NCI-H1105 (cell line): Measurements from ENCODE around the gene AFAP1.

Experiments
- DNase-seq: peaks from one replicate; lab custom pipeline; 2025; lab: John Stamatoyannopoulos, UW

AFAP1 gene

DNA sequence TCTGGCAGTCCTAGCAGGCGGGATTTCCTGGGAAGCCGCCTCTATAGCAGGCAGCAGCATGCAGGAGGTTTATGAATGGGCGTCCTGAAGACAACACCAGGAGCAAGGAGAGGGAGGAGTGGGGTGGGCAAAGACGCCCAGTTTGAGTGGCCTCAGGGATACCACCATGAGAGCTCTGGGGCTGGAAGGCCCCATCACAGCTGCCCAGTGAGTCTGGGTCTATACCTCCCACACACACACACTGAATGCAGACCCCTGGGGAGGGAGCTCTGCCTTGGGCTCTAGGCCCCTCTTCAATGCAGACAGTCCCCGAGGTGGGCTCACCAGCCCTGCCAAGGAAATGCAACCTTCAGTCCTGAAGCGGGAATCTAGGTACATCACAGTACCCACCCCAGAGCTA, 98.6 kb downstream of the AFAP1 start:
- DNase-seq, result no peak

DNA sequence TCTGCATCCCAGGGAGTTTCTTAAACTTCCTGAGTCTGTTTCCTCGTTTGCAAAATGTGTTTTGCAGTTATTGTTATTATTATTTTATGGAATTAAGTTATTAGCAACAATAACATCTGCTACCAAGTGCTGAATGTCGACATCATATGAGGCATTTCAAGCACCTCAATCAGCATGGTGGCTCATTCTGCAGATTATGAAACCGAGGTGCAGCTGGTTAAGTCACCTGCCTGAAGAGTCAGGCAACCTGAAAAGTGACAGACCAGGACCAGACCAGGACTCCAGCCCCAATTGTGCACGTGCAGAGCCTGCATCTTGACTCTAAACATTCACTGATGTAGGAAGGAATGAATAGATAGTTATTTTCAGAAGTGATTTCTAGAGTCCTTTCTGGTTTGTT, 99.8 kb downstream of the AFAP1 start:
- no peak for DNase-seq

GRCh38 chr4:7838136-7838782, 101.4 kb downstream of the AFAP1 start:
- DNase-seq, result no peak

DNA sequence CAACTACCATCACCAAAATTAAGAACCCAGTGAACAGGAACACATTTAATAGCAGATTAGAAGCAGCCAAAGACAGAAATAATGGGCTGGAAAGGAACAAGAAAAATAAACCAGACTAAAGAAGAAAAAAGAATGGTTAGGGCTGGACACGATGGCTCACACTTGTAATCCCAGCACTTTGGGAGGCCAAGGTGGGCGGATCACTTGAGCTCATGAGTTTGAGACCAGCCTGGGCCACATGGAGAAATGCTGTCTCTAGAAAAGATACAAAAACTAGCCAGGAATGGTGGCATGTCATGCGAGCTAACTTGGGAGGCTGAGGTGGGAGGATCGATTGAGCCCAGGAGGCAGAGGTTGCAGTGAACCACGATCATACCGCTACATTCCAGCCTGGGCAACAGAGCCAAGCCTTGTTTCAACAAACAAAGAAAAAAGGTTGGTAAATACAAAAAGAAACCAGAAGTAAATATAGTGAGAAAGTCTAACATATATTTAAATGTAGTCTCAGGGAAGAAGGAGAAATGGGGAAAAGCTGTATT, 102.0 kb downstream of the AFAP1 start:
- DNase-seq, result no peak

GRCh38 chr4:7831858-7832730, 107.6 kb downstream of the AFAP1 start:
- no peak for DNase-seq

- no peak for DNase-seq
These were observed 108.3 kb downstream of the AFAP1 start for GRCh38 chr4:7831330-7831729.

DNA sequence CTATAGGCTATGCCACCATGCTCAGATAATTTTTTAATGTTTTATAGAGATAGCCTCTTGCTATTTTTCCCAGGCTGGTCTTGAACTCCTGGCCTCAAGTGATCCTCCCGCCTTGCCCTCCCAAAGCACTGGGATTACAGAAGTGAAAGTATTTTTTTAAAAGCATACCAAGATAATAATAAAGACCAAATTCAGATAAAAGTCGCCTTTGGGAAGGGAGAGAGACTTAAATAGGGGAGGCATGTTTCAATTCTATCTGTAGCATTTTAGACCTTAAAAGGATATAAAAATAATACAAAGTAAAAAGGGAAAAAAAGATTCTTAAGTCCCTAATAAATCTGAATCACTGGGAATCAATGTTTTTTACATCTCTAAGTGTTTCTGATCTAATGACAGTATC, 108.9 kb downstream of the AFAP1 start:
- DNase-seq, result no peak

DNA sequence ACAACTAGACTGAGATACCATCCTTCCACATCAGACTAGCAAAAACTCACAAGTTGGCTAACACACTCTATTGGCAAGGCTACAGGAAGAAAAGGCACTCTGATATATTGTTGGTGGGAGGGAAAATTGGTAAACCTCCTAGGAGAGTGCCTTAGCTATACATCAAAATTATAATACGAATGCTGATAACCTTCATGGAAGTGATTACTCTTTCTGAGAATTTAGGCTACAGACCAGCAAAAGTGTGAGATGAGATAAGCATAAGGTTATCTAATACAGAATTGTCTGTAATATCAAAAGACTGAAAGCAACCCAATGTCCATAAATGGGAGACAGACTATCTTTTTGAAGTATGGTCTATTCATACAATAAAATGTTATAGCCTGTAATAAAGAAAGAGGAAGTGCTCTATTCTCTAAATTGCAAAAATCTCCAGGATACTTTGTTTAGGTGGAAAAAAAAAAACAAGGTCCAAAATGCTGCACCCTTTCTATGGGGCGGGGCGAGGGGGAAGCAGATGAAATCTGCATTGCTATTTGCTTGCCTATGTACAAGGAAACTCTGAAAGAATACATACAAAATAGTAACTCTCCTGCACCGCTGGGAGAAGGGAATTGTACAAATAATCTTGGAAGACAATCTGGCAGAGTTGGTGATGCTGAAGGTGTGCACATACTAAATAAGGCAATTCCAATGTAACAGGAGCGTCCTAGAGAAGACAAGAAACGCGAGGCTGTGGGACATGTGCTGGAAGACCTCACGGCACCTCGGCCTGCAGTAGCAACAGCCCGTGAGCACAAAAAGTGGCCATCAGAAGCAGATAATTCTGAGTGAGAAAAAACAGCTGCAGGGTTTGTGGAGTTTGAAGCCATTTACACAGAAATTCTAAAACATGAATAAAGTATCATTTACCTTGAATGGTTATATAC, 109.7 kb downstream of the AFAP1 start:
- no peak for DNase-seq

DNA sequence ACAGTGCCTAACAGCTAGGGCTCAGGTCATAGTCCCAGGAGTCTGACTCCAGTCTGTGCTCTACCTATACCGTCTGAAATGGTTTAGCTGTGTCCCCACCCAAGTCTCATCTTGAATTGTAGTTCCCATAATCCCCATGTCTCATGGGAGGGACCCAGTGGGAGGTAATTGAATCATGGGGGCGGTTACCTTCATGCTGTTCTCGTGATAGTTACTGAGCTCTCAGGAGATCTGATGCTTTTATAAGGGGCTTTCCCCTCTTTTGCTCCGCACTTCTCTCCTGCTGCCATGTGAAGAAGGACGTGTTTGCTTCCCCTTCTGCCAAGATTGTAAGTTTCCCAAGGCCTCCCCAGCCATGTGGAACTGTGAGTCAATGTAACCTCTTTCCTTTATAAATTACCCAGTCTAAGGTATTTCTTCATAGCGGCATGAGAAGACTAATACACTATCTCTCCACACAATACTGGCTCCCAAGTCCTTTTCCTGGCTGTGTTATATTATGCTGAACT, 110.8 kb downstream of the AFAP1 start:
- DNase-seq, result no peak

- DNase-seq, result no peak
These were observed 111.5 kb downstream of the AFAP1 start for GRCh38 chr4:7828011-7828720.

DNA sequence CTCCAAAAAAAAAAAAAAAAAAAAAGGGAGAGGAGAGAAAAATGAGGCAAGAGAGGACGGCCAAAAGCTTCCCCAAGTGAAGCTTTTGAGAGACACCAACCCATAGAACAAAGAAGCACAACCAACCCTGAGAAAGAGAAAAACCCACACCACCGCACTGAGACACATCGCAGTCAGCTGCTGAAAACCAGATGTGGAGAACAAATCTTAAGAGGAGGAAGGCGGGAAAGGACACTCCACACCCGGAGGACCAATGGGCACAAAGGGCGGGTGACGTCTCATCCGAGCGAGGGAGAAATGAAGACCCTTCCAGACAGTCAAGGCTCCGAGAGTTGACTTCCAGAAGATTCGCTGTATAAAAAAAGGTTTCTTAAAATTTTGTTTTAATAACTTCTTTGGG, 112.1 kb downstream of the AFAP1 start:
- no peak for DNase-seq

DNA sequence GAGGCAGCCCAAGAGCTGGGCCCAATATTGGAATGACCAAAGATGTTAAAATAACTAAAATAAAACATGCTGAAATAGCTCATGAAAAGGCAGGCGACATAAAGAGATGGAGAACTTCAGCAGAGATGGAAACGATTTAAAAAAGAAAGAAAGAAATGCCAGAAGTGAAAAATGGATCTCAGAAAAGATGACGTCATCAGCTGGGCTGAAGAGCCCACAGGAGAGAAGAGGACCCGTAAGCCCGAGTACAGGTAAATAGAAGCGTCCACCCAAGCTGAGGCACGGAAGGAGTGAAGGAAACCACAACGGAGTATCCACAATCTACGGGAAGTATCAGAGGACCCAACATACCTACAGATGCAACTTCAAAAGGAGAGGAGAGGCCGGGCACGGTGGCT, 112.8 kb downstream of the AFAP1 start:
- DNase-seq, result no peak

GRCh38 chr4:7826176-7826908, 113.3 kb downstream of the AFAP1 start:
- DNase-seq, result no peak

DNA sequence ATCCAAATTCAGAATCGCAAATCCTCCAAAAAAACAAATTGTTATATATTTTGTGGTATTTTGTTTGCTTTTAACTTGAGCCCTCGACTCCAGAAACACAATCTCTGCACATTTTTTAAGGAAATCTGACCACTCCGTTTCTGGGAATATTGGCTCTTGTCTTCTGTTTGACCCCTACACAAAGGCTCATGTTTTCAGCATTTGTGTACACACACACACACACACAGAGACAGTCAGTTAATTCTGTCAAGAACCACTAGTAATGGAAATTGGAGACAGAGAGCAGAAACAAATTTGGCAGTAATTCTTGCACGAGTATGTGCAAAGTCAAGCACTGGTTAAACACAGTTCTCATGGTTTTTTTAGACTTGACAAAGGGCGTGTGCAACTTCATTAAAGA, 115.4 kb downstream of the AFAP1 start:
- DNase-seq, result no peak

DNA sequence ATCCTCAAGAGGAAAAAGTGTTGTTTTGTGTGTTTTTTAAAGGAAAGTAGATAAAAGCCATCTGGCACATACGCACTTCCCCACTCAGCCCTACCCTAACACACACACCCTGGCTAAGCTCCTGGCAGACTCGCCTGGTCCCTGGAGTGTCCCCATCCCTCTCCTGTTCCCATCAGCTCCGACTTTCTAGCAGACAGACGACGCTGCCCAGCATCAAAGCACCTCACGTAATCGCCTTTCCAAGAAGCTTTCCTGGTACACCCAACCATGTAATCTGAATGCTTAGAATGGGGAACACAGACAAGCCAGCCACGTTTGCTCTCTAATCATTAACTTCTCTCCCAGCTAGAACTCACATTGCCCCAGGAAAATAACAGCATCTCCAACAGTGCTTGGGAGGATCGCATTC, 116.2 kb downstream of the AFAP1 start:
- DNase-seq, result no peak

DNA sequence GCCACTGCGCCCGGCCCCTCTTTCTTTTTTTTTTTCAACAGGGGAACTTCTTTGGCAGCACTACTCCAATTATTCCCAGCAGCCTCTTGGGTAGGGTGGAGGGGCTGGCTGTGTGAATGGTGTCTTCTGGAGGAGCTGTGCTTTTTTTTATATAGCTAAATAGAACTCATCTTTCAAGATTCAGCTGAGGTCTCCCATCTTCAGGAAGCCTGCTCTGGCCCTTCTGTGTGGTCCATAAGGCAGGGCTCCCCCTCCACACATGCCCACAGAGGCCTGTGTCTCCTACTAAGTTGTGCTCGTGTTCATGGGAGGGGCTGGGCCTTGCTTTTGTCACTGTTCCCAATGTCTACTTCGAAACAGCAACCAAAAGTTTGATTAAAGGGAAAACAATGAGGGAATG, 116.8 kb downstream of the AFAP1 start:
- no peak for DNase-seq

- DNase-seq, result no peak
These were observed 117.5 kb downstream of the AFAP1 start for GRCh38 chr4:7822137-7822505.

DNA sequence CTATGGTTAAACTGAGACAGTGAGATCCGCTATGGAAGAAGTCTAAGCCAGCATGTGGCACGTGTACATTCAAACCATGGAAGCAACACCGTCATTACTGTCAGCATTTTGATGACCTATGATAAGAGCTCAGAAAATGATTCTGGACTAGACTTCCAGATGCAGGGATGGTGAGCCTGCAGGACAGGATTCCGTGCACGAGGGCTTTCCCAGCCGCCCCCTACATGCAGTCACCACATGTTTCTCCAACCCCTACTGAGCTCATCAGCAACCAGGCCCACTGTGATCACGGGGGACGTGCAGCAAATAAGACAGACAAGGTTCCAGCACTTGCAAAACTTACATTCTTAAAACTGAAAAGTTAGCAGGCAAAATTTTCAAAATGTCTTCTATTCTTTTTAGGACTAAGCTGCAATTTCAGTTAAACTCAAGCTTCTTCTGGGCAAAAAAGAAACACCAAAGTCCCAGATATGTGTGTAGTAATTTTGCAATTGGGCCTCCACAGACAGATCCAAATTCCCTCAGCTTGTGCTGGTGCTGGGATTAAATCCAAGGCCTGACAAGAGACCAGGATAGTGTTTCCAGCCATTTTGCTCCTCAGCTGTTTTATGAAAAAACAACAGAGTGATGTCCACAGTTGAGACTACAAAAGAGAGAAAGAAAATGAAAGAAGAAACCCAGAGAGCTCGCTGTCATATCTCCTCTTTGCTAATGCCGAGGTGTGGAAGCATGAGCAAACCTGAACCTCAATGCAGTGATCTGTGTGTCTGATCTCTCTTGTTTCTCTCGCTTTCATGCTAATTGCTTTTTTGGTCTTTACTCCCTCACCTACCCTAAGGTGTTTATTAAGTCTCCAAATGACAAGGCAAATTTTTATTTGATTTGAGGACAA, 118.2 kb downstream of the AFAP1 start:
- DNase-seq, result no peak

DNA sequence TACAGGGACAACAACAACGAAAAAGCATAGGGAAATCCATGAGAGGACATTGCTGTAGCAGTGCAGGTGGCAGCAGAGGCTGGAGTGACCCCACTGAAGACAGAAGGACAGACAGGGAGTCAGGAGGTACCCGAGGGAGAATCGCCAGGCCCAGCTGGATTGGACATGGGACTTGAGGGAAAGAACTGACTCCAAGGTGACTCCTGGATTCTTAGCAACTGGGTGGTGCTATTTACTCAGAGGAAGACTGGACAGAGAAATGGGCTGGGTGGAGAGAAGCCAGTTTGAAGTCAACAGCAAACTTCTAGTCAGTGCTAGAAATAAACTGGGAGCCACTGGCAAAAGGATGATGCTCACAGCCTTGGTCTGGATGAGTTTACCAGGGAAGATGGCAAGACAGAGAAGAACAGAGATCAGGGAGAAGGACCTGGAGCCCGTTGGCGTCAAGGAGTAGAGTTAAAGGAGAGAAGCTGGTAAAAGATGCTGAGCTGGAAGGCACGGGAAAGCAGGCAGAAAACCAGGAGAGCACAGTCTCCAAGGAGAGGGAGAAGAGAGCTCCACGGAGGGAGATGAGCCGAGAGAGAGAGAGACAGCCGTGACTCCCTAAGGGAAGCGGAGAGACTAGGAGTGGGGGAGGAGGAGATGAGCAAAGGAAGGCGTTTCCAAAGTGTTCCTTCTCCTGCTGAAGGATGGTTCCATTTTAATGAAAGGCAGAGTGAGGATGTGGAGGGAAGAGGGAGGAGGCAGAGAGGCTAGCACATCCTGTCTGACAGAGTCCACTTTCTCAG, 119.4 kb downstream of the AFAP1 start:
- no peak for DNase-seq
